ENCODE results near the gene NBEA. TPM values are rescaled to one million over a fixed set of nuclear protein-coding genes. Genes with fewer than 3 reads are reported as not detected.
"Not testable (repeated sequence)": the region's sequence is repeated elsewhere in the genome, so short reads cannot be mapped to it uniquely, and the experiment has no call there.

The NBEA gene
- total RNA-seq, 1 experiment from 2014 or later = 5.1 TPM

DNA sequence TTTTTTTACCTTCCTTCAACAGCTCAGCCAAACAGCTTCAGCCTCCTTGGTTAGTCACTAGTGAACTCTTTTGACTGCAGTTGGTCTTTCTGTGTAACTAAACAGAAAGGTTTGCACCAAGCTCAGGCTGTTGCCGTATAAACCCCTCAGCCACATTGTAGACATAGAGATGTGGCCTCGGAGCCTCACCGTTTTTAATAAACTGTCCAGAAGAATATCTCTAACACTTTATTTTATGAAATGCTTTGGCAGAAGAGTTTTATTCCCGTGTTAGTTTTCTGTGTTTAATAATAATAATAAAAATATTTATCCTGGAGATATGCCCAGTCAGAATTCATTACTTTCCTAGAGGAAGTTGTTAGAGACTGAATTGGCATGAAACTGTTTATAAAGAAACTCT is 706.1 kb downstream of the NBEA start:
- no peak for DNase-seq (ENCODE audit: low spot score)
- in situ Hi-C loops (cut with HindIII; ENCODE audit: low sequenced_read_pairs) = no loop called here

DNA sequence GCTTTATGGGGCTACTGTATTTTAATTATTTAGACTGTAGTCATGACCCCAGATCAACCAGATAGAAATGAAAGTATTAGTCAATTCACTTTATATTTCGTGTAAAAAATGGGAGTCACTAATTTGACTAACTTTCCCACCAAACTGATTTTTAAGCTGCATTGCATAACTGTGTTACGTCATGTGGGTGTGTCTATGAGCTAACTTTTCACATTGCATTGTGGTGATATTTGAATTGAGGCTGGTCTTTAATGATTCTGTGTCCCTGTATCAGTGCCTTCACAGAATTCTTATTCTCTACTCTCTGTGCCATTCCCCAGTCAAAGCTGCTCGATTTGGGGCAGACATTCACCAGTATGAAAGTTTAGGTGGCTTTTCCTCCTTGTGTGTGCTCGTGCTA is 707.1 kb downstream of the NBEA start:
- in situ Hi-C loops (cut with HindIII; ENCODE audit: low sequenced_read_pairs) = no loop called here
- DNase-seq (ENCODE audit: low spot score) = no peak

DNA sequence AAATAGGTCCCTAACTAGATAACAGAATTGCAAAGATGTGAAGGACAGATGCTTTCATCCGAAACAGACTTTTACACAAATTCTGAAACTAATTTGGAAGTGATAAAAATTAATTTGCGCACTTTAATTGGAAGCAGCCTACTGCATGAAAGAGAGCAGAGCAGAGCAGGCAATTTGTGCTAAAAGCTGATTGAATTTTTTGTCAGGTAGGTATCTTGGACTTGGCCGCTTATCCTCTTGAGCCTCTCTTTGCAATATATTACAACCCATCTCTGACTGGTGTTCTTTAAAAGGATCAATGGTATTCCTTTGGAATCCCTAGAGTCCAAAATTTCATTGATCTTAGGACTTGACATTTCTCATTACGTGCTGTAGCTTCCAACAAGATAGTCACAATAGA is 717.7 kb downstream of the NBEA start:
- in situ Hi-C loops (cut with HindIII; ENCODE audit: low sequenced_read_pairs) = no loop called here
- no peak for DNase-seq (ENCODE audit: low spot score)

DNA sequence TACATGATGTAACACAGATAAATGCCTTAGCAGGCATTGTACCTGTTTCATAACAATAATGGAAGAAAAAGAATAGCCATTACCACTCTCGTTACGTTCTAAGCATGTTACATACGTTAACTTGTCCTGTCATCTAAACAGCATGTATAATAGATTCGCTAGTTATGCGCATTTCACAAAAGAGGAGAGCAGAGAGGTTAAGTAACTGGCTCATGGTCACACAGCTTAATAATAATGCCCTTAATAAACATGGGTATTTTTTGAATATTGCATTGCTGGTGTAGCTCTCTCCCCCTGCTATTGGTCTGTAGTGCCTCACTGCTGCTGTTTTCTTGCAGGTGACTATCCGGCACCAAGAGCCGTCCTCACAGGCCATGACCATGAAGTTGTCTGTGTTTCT is 722.7 kb downstream of the NBEA start:
- in situ Hi-C loops (cut with HindIII; ENCODE audit: low sequenced_read_pairs) = no loop called here

DNA sequence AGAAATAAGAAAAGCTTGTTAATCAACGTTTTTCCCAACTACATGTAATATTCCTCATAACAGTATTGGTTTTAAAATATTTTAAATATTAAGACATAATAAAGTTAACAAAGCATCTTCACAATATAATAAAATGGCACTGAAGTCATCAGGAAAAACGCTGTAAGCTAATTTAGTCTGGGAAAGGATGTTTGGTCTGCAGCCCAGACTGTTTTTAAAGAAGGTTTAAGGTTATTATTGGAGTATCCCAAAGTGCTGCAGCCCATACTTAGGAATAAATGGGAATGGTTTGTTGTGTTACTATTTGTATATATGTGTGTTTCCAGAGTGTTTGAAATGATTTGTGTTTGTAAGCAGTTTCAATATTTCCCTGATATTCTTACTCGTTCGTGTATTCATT is 727.3 kb downstream of the NBEA start:
- in situ Hi-C loops (cut with HindIII; ENCODE audit: low sequenced_read_pairs) = no loop called here
- DNase-seq (ENCODE audit: low spot score) = no peak

More for the DNA sequence above, 722.7 kb downstream of the NBEA start:
- DNase-seq (ENCODE audit: low spot score) = no peak

DNA sequence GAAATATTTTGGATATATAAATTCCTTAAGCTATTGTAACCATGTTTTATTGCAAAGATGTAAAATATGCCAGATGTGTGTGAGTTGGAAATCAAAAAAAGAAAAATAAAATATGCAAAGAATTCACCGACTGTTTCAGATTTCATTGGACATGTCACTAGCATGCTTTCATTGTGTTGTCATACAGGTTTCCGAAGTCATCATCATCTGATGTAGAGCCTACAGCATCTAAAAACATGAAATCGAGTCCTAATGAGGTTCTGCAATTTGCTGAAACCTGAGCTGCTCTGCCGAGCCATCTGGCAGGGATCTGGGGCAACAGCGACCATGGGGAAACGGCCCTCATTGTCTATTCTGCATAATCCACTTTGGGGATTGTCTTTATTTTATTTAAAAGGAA is 730.5 kb downstream of the NBEA start:
- in situ Hi-C loops (cut with HindIII; ENCODE audit: low sequenced_read_pairs) = no loop called here
- DNase-seq (ENCODE audit: low spot score) = no peak

DNA sequence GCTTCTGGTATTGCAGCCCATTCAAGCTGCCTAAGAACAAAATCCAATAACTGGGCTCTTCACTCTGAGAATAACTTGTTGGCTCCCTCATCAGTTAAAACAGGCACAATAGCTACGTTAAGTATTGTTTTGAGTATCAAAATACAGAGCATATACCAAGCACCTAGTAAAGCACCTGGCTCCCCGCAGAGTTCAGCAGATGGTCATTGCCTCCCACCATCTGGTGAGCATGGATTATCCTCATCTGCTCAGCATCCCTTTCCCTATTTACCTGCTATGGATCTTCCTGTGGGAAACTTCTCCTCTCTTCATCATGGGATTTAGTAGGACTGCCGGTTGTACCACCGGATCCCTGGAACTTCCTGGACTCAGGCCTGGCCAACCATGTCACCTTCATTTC is 733.6 kb downstream of the NBEA start:
- in situ Hi-C loops (cut with HindIII; ENCODE audit: low sequenced_read_pairs) = no loop called here
- peak; percentile 88 for DNase-seq (ENCODE audit: low spot score)

DNA sequence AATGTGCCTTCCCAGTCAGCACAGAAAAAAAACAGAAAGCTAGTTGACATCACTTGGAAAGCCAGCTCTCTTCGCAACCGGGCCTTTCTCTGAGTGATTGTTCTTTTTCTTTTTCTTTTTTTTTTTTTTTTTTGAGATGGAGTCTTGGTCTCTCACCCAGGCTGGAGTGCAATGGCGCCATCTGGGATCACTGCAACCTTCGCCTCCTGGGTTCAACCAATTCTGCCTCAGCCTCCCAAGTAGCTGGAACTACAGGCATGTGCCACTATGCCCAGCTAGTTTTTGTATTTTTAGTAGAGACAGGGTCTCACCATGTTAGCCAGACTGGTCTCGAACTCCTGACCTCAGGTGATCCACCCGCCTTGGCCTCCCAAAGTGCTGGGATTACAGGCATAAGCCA is 735.8 kb downstream of the NBEA start:
- DNase-seq (ENCODE audit: low spot score); in situ Hi-C loops (cut with HindIII; ENCODE audit: low sequenced_read_pairs): not testable (repeated sequence)

DNA sequence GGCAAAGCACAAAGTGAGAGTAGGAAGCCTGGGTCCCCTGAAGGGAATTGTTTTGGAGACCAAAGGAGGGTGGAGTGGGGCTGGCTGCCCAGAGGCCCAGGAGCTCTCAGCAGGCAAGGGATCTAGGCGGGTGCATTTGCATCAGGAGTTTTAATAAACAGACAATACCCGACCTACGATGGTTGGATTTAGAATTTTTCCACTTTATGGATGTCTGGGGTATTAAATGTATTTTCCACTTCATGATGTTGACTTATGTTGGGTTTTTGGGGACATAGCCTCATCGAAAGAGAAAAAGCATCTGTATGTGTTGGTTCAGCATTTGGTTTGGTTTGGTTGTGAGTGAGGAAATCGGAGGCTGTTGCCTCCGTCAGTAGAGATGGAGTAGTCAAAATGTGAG is 739.6 kb downstream of the NBEA start:
- no peak for DNase-seq (ENCODE audit: low spot score)
- in situ Hi-C loops (cut with HindIII; ENCODE audit: low sequenced_read_pairs) = no loop called here

DNA sequence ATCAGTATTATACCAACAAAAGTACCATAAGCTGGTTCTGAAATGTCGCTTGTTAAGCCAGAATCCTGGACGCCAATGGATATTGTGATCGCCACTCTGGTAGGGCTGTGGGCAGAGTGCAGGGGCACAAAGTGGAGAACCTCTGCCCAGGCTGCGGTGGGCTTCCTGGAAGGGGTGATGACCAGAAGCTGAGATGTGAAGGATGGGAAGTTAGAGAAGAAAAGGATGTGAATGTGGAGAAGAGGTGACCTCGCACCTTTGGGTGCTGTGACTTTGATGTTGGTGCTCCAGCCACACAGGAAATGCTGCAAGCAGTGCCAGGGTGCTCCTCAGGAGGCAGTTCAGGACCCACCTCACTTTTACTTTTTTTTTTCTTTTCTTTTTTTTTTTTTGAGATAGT is 742.4 kb downstream of the NBEA start:
- DNase-seq (ENCODE audit: low spot score) = no peak
- in situ Hi-C loops (cut with HindIII; ENCODE audit: low sequenced_read_pairs) = no loop called here

DNA sequence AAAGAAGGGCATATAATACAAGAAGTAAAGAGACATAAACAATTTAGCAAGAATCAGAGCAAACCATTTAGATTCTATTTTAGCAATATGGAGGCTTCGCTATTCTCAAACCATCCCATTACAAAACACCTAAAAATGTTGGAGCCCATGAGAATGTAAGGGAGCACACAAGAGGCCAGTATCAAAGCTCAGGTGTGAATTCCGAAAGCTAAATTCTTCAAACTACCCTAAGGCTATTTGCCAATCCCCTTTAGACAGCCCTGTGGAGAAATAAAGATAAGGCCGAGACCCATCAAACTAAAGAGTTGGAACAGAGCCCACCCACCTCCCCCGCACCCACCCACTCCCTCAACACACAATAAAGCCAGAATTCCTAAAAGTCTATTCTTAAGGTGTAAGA is 745.3 kb downstream of the NBEA start:
- DNase-seq (ENCODE audit: low spot score) = no peak
- in situ Hi-C loops (cut with HindIII; ENCODE audit: low sequenced_read_pairs) = no loop called here

DNA sequence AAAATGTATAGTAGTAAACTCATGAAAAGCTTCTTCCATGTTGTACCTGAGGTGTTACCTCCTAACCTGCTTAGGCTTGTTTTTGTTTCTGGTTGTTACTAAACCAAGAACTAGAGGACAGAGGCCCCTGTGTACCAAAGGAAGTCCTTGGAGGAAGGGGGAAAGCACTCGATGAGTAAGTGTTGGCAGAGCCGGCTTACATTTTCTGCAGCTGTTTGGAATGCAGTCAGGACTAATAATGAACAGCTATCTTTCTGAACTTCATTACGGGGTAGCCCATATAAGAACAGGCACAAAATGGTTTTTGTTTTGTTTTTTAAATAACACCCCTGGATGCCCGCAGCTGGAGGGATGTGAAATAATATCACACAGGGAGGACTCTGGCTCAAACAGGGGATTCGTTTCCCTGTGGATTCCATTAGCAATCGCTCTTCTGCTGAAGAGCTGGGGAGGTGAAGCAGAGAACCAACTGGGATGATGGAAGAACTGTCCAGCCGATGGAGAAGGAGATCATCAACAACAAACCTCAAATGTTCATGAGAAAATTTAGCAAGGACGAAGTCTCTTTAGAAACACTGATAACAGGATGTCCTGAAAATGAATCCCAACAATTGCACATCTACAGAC is 748.6 kb downstream of the NBEA start:
- in situ Hi-C loops (cut with HindIII; ENCODE audit: low sequenced_read_pairs) = no loop called here
- no peak for DNase-seq (ENCODE audit: low spot score)

DNA sequence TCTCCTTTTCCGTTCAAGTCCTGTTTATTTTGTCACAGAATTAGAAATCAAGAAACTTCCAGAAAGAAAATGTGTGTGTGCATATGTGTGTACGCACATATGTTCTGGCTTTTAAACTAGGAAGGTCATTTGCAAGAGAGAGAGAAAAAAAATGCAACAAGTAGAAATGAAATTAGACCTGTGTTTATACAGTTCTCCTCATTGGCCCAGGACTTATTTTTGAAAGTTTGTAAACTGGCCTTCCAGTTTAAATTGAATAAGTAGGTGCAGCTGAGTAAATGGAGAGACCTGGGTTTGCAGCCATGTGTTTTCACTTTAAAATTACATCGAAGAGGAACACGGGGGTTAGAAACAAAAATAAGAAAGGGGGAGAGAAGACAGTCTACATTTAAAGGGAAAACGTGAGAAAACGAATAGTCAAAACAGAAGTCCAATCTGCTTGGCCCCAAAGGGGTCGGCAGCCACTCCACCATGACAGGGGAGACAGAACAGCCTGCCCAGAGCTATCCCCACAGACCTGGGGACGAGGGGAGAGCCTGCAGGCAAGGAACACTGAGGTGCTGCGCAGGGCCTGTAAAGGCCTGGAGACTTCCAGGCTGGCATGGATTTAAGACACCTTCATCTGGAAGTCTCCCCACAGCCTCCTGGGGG is 751.2 kb downstream of the NBEA start:
- in situ Hi-C loops (cut with HindIII; ENCODE audit: low sequenced_read_pairs) = no loop called here
- DNase-seq (ENCODE audit: low spot score) = no peak

DNA sequence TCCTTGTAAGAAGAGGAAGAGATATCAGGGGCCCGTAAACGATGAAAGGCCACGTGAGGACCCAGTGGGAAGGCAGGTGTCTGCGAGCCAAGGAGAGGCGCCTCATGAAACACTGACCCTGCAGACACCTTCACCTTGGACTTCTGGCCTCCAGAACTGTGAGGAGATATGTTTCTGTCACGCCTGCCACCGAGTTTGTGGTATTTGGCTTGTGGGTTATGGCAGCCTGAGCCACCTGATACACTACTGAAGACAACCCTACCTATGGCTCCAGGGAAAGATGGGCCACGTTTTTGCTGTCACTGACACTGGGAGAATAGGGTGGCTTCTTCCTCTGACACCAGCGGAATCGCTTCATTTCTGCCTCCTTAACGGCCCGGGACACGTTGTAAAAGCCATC is 752.0 kb downstream of the NBEA start:
- no peak for DNase-seq (ENCODE audit: low spot score)
- in situ Hi-C loops (cut with HindIII; ENCODE audit: low sequenced_read_pairs) = no loop called here

DNA sequence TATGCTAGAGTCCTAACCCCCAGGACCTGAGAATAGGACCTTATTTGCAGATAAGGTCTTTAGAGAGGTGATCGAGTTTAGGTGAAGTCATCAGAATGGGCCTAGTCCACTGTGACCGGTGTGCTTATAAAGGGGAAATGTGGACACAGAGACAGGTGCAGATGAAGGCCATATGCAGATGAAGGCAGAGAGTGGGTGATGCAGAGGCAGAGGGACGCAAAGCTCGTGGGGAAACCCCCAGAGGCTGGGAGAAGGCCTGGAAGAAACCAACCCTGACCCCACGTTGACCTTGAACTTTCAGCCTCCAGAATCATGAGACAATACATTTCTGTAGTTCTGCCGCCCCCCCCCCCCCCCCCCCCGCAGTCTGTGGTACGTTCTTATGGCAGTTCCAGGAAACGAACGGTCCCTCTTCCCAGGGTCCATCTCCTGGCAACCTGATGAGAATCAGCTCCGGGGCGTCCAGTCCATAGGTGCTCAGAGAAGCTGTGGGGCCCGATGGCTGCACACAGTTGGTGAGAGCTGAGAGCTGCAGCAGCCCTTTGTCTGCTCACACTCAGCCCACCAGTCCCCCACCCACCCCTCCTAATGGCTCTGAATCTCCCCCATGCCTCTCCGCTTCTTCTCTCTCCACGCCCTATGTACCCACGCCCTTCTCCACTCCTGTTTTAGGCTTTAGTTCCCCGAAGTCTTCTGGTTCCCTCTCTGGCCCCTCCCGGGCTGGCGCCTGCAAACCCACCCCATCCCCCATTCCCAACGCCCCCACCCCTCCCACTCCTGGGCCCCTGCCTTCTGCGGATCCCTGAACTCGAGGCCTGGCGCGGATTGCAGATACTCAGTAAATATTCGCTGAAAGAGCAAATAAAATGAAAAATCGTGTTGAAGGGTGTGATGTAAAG is 752.7 kb downstream of the NBEA start:
- DNase-seq (ENCODE audit: low spot score) = no peak
- in situ Hi-C loops (cut with HindIII; ENCODE audit: low sequenced_read_pairs) = no loop called here

DNA sequence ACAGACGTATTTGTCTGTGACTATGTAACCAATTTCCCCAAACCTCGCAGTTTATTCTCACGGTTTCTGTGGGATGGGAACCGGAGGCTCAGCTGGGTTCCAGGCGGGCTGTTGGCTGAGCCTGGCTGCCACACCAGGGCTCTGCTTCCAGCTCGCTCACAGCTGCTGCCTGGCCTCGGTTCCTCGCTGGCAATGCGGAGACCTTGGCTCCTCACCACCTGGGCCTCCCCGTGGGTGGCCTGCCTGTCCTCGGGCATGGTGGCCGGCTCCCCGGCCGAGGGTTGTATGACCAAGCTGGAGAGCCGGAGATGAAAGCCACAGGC is 753.3 kb downstream of the NBEA start:
- in situ Hi-C loops (cut with HindIII; ENCODE audit: low sequenced_read_pairs) = no loop called here

DNA sequence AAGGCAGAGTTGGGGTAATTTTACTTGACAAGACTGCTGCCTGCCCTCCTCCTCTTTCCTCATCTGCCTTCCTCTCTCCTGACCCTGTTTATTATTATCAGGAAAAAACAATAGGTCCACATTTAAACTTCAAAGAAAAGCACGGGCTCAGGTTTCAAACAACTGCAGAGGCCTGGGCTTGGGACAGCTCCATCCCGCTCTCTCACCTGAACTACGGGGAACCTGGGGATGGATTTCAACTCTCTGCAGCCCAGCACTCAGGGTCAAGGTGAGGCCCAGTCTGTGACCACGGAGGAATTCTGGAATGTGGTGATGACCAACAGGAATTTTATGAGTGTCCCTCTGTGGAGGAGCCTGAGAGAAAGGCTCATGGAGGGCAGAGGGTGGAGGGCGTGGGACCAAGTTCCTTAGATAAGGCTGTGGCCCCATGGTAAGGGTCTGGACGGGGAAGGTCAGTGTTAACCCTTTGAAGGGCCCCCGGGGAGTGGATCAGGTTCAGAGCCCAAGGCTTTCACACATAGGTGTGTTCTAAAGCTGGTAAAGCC is 755.2 kb downstream of the NBEA start:
- in situ Hi-C loops (cut with HindIII; ENCODE audit: low sequenced_read_pairs) = no loop called here
- DNase-seq (ENCODE audit: low spot score) = no peak

More for the DNA sequence above, 753.3 kb downstream of the NBEA start:
- peak; percentile 43 for DNase-seq (ENCODE audit: low spot score)

DNA sequence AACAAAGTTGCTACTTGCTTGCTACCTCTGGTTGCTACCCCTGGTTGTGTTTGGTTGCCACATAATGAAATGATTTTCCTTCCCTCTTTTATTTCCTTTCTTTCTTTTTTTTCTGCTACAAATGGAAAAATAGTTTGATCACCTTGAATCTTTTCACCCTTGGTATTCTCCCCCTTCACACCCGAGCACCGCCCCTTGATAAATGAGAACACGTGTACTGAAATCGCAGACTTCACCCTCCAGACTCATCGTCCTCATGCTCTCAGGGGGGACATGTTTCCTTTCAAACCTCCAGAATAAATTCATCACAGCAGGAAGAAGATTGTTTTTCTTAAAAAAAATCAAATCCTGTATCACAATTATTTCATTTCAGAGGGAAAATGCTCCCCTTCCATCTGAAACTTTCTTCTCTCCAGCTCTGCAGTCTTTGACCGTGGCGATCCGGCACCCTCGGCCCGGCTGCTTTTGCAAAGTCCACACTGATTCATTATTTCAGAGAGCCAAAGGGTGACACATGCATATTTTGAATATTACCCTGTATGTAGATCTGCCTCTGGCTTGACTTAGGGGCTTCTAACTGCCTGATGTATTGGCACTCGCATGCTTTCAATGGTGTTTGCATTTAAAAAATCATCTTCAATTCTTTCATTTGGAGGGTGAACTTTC is 757.0 kb downstream of the NBEA start:
- in situ Hi-C loops (cut with HindIII; ENCODE audit: low sequenced_read_pairs) = no loop called here
- DNase-seq (ENCODE audit: low spot score) = no peak

DNA sequence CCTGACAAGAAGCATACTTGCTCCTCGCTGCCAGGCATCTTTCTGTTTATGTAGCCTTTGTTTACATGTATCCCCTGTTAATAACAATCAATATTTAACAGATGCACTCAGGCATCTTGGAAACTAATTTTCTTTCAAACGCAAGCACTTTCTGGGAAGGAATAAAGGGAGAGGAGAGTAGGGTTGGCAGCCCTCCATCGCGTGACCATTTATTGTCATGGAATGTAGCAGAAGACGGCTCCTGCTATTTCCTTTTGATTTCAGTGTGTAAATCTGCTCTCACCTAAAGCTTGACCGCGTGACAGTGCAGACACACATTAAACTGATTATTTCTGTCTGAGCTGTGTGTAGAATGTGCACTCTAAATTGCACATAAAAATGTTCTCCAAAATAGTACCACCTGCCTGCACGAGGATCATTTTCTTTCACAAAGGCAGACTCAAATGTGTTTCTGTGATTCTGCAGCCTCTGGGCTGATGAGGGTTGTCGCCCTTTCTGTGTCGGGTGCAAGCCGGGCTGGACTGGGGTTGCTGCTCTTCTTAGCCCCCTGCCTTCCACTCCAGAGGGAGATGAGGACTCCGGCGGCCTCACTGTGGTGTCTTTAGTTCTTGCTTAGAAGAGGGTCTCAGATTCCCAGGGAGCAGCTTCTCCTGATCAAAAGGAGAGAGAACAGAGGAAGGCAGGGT is 757.9 kb downstream of the NBEA start:
- in situ Hi-C loops (cut with HindIII; ENCODE audit: low sequenced_read_pairs) = no loop called here
- no peak for DNase-seq (ENCODE audit: low spot score)

Measured in G401 (cell line).